HepG2 (cell line): ENCODE results near the gene EFS. TPM values are rescaled to one million over a fixed set of nuclear protein-coding genes. Genes with fewer than 3 reads are reported as not detected.
A peak's percentile ranks its signal among the peaks of the same experiment; 100 is the strongest.

ENCODE experiments used
- CBX5 ChIP-seq: sonication (generic); formaldehyde crosslinking; IDR thresholded peaks from 2 replicates; pipeline ENCODE4 v1.4.0; 2020; ENCODE audit warnings: missing genetic modification reagents, borderline replicate concordance
- CREM ChIP-seq, 2 experiments: sonication (generic) in 1 of 2; formaldehyde crosslinking in 1 of 2; IDR thresholded peaks; 2 replicates each; pipeline versions ENCODE4 v1.4.0 to v1.6.1; 2016 to 2020; ENCODE audit warnings: antibody characterized with exemption in 1 of 2, mild to moderate bottlenecking in 1 of 2, missing genetic modification reagents in 1 of 2
- FOXA1 ChIP-seq, 2 experiments: fragments of 450-650 bp in 1 of 2; sonication (generic) in 1 of 2; formaldehyde crosslinking in 1 of 2; IDR thresholded peaks; 2 replicates each; pipeline versions ENCODE4 v1.4.0 to v1.6.1; 2016 to 2020; ENCODE audit warnings: missing genetic modification reagents in 1 of 2
- FOXO1 ChIP-seq: sonication (generic); formaldehyde crosslinking; IDR thresholded peaks from 2 replicates; pipeline ENCODE4 v1.4.0; 2020; ENCODE audit warnings: missing genetic modification reagents
- HMGXB4 ChIP-seq, 2 experiments: sonication (generic) in 1 of 2; formaldehyde crosslinking in 1 of 2; IDR thresholded peaks; 2 replicates each; pipeline versions ENCODE4 v1.4.0 to v1.6.1; 2018 to 2020; ENCODE audit warnings: missing genetic modification reagents in 2 of 2, borderline replicate concordance in 1 of 2, low read depth in 1 of 2, mild to moderate bottlenecking in 1 of 2, missing biosample characterization in 1 of 2
- MNT ChIP-seq: fragments of 450-650 bp; IDR thresholded peaks from 2 replicates; pipeline ENCODE4 v1.6.1; 2016
- PAWR ChIP-seq: sonication (generic); formaldehyde crosslinking; IDR thresholded peaks from 2 replicates; pipeline ENCODE4 v1.4.0; 2020; ENCODE audit warnings: missing genetic modification reagents, mild to moderate bottlenecking, borderline replicate concordance
- TP53 ChIP-seq: sonication (generic); formaldehyde crosslinking; conservative IDR thresholded peaks from 2 replicates; pipeline ENCODE4 v1.4.0; 2020; ENCODE audit warnings: missing genetic modification reagents
- ZFP36L1 ChIP-seq: sonication (generic); formaldehyde crosslinking; IDR thresholded peaks from 2 replicates; pipeline ENCODE4 v1.8.0; 2022; ENCODE audit warnings: mild to moderate bottlenecking, missing genetic modification reagents, moderate library complexity
- ZHX2 ChIP-seq, 2 experiments: sonication (generic) in 1 of 2; formaldehyde crosslinking in 1 of 2; IDR thresholded peaks; 2 replicates each; pipeline versions ENCODE4 v1.6.1 to v1.9.0; 2014 to 2022; ENCODE audit warnings: antibody characterized with exemption in 1 of 2, borderline replicate concordance in 1 of 2, inconsistent platforms in 1 of 2, low read depth in 1 of 2, missing genetic modification reagents in 1 of 2
- ZNF121 ChIP-seq: sonication (generic); formaldehyde crosslinking; IDR thresholded peaks from 2 replicates; pipeline ENCODE4 v1.5.0; 2020; ENCODE audit warnings: mild to moderate bottlenecking, missing genetic modification reagents
- ZNF17 ChIP-seq: sonication (generic); formaldehyde crosslinking; IDR thresholded peaks from 2 replicates; pipeline ENCODE4 v1.5.0; 2020; ENCODE audit warnings: mild to moderate bottlenecking, missing genetic modification reagents
- ZNF30 ChIP-seq: sonication (generic); formaldehyde crosslinking; IDR thresholded peaks from 2 replicates; pipeline ENCODE4 v1.5.0; 2020; ENCODE audit warnings: mild to moderate bottlenecking, missing genetic modification reagents
- ZNF556 ChIP-seq: sonication (generic); formaldehyde crosslinking; IDR thresholded peaks from 2 replicates; pipeline ENCODE4 v1.4.0; 2020; ENCODE audit warnings: mild to moderate bottlenecking, missing genetic modification reagents, borderline replicate concordance
- ZNF569 ChIP-seq: sonication (generic); formaldehyde crosslinking; IDR thresholded peaks from 2 replicates; pipeline ENCODE4 v1.5.0; 2020; ENCODE audit warnings: mild to moderate bottlenecking, missing genetic modification reagents, moderate library complexity, borderline replicate concordance
- ZNF597 ChIP-seq: sonication (generic); formaldehyde crosslinking; IDR thresholded peaks from 2 replicates; pipeline ENCODE4 v1.5.0; 2020; ENCODE audit warnings: missing genetic modification reagents
- polyA plus RNA-seq, 8 experiments: library from polyadenylated mRNA; depleted of rRNA in 3 of 8; stranded (reverse) in 7 of 8; unstranded in 1 of 8; fragments of >200 nt; fragmentation: Illumina TruSeq in 4 of 8; extraction: Trizol in 4 of 8; gene quantifications; 2 replicates each; pipeline versions ENCODE4 v1.2.1 to v1.2.3, GENCODE V29; 2011 to 2016; ENCODE audit warnings: low read depth in 4 of 8, missing spikeins in 1 of 8, mixed read lengths in 1 of 8; ENCODE audit not compliant: insufficient read depth in 1 of 8
- total RNA-seq, 5 experiments: library from RNA; depleted of rRNA; stranded (reverse); fragments of >200 nt; fragmentation: Illumina TruSeq; extraction: Trizol; gene quantifications; 2 replicates each; pipeline ENCODE4 v1.2.3, GENCODE V29; 2016; ENCODE audit warnings: low read depth in 1 of 5

EFS gene
- total and polyA plus RNA-seq, 2 of the 13 experiments (the other 11 are each of a cell fraction or from before 2014, with no cell fraction given) = not detected

- TF ChIP-seq ZNF569 (CRISPR knock-in tag) (no peak; the same call in 1 of the 2 replicates), PAWR (CRISPR knock-in tag) (no peak), FOXA1 (IDR thresholded peaks at IDR 0.05) (no peak), FOXA1 (CRISPR knock-in tag; IDR thresholded peaks at IDR 0.05) (no peak), ZFP36L1 (no peak; the same call in 1 of the 2 replicates), ZNF597 (CRISPR knock-in tag) (no peak), MNT (no peak), HMGXB4 (CRISPR knock-in tag; IDR thresholded peaks at IDR 0.05; ENCODE audit: borderline replicate concordance in 1 of 2, low read depth in 1 of 2) (peak; percentile 55 to 66; a peak in 3 of 4 replicates), ZHX2 (IDR thresholded peaks at IDR 0.05; ENCODE audit: low read depth) (no peak), ZHX2 (CRISPR knock-in tag; IDR thresholded peaks at IDR 0.05; ENCODE audit: borderline replicate concordance) (peak; percentile 38; the same call in 1 of the 2 replicates), CREM (IDR thresholded peaks at IDR 0.05) (no peak), CREM (CRISPR knock-in tag; IDR thresholded peaks at IDR 0.05) (no peak), ZNF556 (CRISPR knock-in tag) (no peak), ZNF30 (CRISPR knock-in tag) (0 out of 2 replicates have a peak, but pooled peaks have one; percentile 71), CBX5 (CRISPR knock-in tag) (peak; percentile 73; the same call in 1 of the 2 replicates), ZNF17 (CRISPR knock-in tag) (no peak), ZNF121 (CRISPR knock-in tag) (peak; percentile 15; the same call in 1 of the 2 replicates), FOXO1 (CRISPR knock-in tag) (no peak), TP53 (CRISPR knock-in tag) (peak; percentile 35; the same call in 1 of the 2 replicates)
Observed at GRCh38 chr14:23321572-23322547, 43.1 kb downstream of the EFS start (continued).
